Progenitor cell of endocrine pancreas (in vitro differentiated cells): ENCODE measurements around the gene TNFRSF1A. TPM values are rescaled to one million over a fixed set of nuclear protein-coding genes. Genes with fewer than 3 reads are reported as not detected.

Source experiments
- DNase-seq: peaks from one replicate; pipeline ENCODE4 v3.0.0; 2021; ENCODE audit warnings: low spot score; ENCODE audit not compliant: unreplicated experiment
- H3K27ac Mint-ChIP-seq: 2 replicates; pipeline ENCODE4 v1.8.0; 2021; ENCODE audit warnings: mild to moderate bottlenecking, moderate library complexity, mixed read lengths
- H3K27me3 Mint-ChIP-seq: 2 replicates; pipeline ENCODE4 v1.8.0; 2021; ENCODE audit warnings: mixed read lengths
- H3K36me3 Mint-ChIP-seq: 2 replicates; pipeline ENCODE4 v1.8.0; 2022; ENCODE audit warnings: mixed read lengths; ENCODE audit not compliant: insufficient read depth
- H3K4me1 Mint-ChIP-seq: 2 replicates; pipeline ENCODE4 v1.8.0; 2021; ENCODE audit warnings: low read depth, mixed read lengths
- H3K4me3 Mint-ChIP-seq: 2 replicates; pipeline ENCODE4 v1.8.0; 2021; ENCODE audit warnings: low read depth, mild to moderate bottlenecking, moderate library complexity, mixed read lengths
- H3K9me3 Mint-ChIP-seq: 2 replicates; pipeline ENCODE4 v1.8.0; 2021; ENCODE audit warnings: low read depth, mixed read lengths
- CTCF ChIP-seq: fragments of 200-600 bp; sonication (generic); IDR thresholded peaks from one replicate; pipeline ENCODE4 v1.5.0; 2021; ENCODE audit warnings: antibody characterized with exemption, mild to moderate bottlenecking; ENCODE audit not compliant: unreplicated experiment
- total RNA-seq: library from RNA; stranded (reverse); gene quantifications from 2 replicates; pipeline ENCODE4 v1.2.1, GENCODE V29; 2021

Gene TNFRSF1A
- total RNA-seq, 1 donor from 2014 or later: 67.5 TPM

DNA sequence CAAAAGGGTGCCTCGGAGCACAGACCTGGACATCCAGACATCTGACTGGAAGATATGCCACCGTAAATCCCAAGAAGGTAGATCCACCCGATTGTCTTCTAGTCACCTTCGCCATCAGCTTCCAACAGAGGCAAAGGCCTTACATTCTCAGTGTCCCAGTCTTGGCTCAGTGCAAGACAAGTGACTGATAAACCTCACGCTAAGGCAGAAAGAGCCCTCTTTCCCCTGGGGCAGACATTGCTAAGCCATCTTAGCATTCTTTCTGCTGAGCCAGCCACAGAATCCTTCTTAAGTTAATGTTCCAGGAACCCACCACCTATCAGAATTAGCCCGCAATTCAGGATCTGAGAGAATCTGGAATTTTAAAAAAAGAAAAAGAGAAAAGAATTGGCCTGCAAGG lies 35.7 kb downstream of the TNFRSF1A start:
- peaks cover 38% of the 10 kb centered on the region for H3K27me3 Mint-ChIP-seq
- H3K4me3 Mint-ChIP-seq: no peak overlapping the region
- H3K9me3 Mint-ChIP-seq: no peaks in the 10 kb centered on the region
- no peak overlapping the region for H3K27ac Mint-ChIP-seq
- peaks cover 10% of the 10 kb centered on the region for H3K4me1 Mint-ChIP-seq
- no peak for DNase-seq
- TF ChIP-seq CTCF: no peak
- H3K36me3 Mint-ChIP-seq: no peaks in the 10 kb centered on the region

- Mint-ChIP-seq H3K4me3 (no peak overlapping the region), H3K36me3 (no peaks in the 10 kb centered on the region), H3K27me3 (peaks cover 28% of the 10 kb centered on the region), H3K9me3 (no peaks in the 10 kb centered on the region), H3K27ac (no peak overlapping the region), H3K4me1 (no peaks in the 10 kb centered on the region)
- no peak for DNase-seq
- TF ChIP-seq CTCF: no peak
Observed at GRCh38 chr12:6303071-6303470, 38.8 kb downstream of the TNFRSF1A start.

- peaks cover 23% of the 10 kb centered on the region for H3K27me3 Mint-ChIP-seq
- H3K36me3 Mint-ChIP-seq: no peaks in the 10 kb centered on the region
- H3K4me3 Mint-ChIP-seq: no peak overlapping the region
- DNase-seq: no peak
- no peak for TF ChIP-seq CTCF
- no peak overlapping the region for H3K27ac Mint-ChIP-seq
- peaks cover 3% of the 10 kb centered on the region for H3K9me3 Mint-ChIP-seq
- peaks cover 3% of the 10 kb centered on the region for H3K4me1 Mint-ChIP-seq
Observed at GRCh38 chr12:6302621-6303020, 39.3 kb downstream of the TNFRSF1A start.

GRCh38 chr12:6301721-6302120 lies 40.2 kb downstream of the TNFRSF1A start:
- H3K36me3 Mint-ChIP-seq: no peaks in the 10 kb centered on the region
- no peak overlapping the region for H3K27ac Mint-ChIP-seq
- H3K27me3 Mint-ChIP-seq: peaks cover 15% of the 10 kb centered on the region
- H3K4me3 Mint-ChIP-seq: no peak overlapping the region
- no peak for DNase-seq
- peaks cover 3% of the 10 kb centered on the region for H3K9me3 Mint-ChIP-seq
- H3K4me1 Mint-ChIP-seq: peaks cover 7% of the 10 kb centered on the region
- TF ChIP-seq CTCF: no peak

GRCh38 chr12:6297170-6297569 lies 44.7 kb downstream of the TNFRSF1A start:
- DNase-seq: no peak
- no peaks in the 10 kb centered on the region for H3K27me3 Mint-ChIP-seq
- TF ChIP-seq CTCF: no peak
- peaks cover 22% of the 10 kb centered on the region for H3K4me1 Mint-ChIP-seq
- no peak overlapping the region for H3K4me3 Mint-ChIP-seq
- H3K36me3 Mint-ChIP-seq: no peaks in the 10 kb centered on the region
- H3K27ac Mint-ChIP-seq: peak overlapping the region; percentile 32
- H3K9me3 Mint-ChIP-seq: peaks cover 3% of the 10 kb centered on the region
